ENCODE results near the gene KLRB1.
"Not testable (repeated sequence)": the region's sequence is repeated elsewhere in the genome, so short reads cannot be mapped to it uniquely, and the experiment has no call there.

KLRB1 gene

GRCh38 chr12:9625019-9625418 lies 17.3 kb upstream of the KLRB1 start:
- H3K9me2 ChIP-seq (replicated peaks; ENCODE audit: insufficient read depth, low read length), result no peaks in the 10 kb centered on the region
- no peak overlapping the region for H3K9ac ChIP-seq (ENCODE audit: low read length)
- TF ChIP-seq EZH2phosphoT487 (IDR thresholded peaks at IDR 0.05; ENCODE audit: low read length) (no peak), EZH2 (optimal IDR thresholded peaks at IDR 0.05; ENCODE audit: low read depth, low read length) (no peak)
- TF ChIP-seq, protein P1, sequence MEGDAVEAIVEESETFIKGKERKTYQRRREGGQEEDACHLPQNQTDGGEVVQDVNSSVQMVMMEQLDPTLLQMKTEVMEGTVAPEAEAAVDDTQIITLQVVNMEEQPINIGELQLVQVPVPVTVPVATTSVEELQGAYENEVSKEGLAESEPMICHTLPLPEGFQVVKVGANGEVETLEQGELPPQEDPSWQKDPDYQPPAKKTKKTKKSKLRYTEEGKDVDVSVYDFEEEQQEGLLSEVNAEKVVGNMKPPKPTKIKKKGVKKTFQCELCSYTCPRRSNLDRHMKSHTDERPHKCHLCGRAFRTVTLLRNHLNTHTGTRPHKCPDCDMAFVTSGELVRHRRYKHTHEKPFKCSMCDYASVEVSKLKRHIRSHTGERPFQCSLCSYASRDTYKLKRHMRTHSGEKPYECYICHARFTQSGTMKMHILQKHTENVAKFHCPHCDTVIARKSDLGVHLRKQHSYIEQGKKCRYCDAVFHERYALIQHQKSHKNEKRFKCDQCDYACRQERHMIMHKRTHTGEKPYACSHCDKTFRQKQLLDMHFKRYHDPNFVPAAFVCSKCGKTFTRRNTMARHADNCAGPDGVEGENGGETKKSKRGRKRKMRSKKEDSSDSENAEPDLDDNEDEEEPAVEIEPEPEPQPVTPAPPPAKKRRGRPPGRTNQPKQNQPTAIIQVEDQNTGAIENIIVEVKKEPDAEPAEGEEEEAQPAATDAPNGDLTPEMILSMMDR (IDR thresholded peaks at IDR 0.05; ENCODE audit: low read length), result no peak
- no peaks in the 10 kb centered on the region for H3K4me1 ChIP-seq (ENCODE audit: low read length)
- DNase-seq, result no peak
- no peak overlapping the region for H2AFZ ChIP-seq (ENCODE audit: low read length)
- H3K4me2 ChIP-seq (ENCODE audit: low read depth, low read length), result no peak overlapping the region
- no peaks in the 10 kb centered on the region for H3K79me2 ChIP-seq (ENCODE audit: low read length)
- no peaks in the 10 kb centered on the region for H3K36me3 ChIP-seq (replicated peaks; ENCODE audit: insufficient read depth, low read length)
- no peak overlapping the region for H3K27ac ChIP-seq (ENCODE audit: low read length)
- no peaks in the 10 kb centered on the region for H3K27me3 ChIP-seq (replicated peaks; ENCODE audit: insufficient read depth, low read length)
- H3F3A ChIP-seq (ENCODE audit: insufficient read depth, low read length), result no peaks in the 10 kb centered on the region
- H3K9me3 ChIP-seq (replicated peaks; ENCODE audit: insufficient read depth, low read length), result no peaks in the 10 kb centered on the region
- no peak overlapping the region for H3K4me3 ChIP-seq (ENCODE audit: low read length)
- no peaks in the 10 kb centered on the region for H4K20me1 ChIP-seq (ENCODE audit: insufficient read depth, low read length)

DNA sequence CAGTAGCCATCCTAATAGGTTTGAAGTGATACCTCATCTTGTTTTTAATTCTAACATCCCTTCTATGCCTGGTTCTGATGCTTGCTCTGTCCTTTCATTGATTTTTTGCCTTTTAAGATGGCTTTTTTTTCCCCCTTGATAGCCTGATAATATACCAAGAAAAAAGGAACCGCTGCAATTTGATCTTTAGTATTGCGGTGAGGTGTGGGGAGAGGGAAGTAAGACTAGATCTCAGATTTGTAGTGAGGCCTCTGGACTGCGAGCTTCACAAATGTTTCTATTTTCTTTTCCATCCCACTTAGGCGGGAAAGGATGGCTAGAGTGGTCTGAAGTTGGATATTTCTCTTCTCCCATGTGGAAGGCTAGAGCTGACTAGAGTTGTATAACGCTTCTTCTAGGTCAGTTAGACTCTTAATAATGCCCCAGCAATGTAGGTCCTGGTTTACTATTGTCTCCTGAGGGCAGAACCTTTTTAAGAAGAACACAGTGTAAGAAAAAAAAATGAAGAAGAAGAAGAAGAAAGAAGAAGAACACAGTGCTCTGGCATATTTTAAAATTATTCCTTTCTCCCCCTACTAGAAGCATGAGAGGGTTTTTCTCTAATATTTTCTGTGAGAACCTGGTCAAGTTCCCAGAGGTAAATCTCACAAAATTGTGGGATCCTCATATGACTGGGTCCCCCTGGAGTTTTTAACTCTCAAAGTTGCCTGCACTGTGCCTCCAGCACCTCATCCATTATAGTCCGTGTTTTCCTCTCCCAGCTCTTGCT lies 11.9 kb upstream of the KLRB1 start:
- H3K4me1 ChIP-seq (ENCODE audit: low read length), result peaks cover 15% of the 10 kb centered on the region
- H3K9ac ChIP-seq (ENCODE audit: low read length), result no peak overlapping the region
- H3K4me3 ChIP-seq (ENCODE audit: low read length), result no peak overlapping the region
- peaks cover 9% of the 10 kb centered on the region for H3F3A ChIP-seq (ENCODE audit: insufficient read depth, low read length)
- H3K79me2 ChIP-seq (ENCODE audit: low read length), result no peaks in the 10 kb centered on the region
- no peaks in the 10 kb centered on the region for H3K36me3 ChIP-seq (replicated peaks; ENCODE audit: insufficient read depth, low read length)
- H3K9me3 ChIP-seq (replicated peaks; ENCODE audit: insufficient read depth, low read length), result no peaks in the 10 kb centered on the region
- H3K27me3 ChIP-seq (replicated peaks; ENCODE audit: insufficient read depth, low read length), result no peaks in the 10 kb centered on the region
- no peak overlapping the region for H3K4me2 ChIP-seq (ENCODE audit: low read depth, low read length)
- H2AFZ ChIP-seq (ENCODE audit: low read length), result no peak overlapping the region
- no peaks in the 10 kb centered on the region for H4K20me1 ChIP-seq (ENCODE audit: insufficient read depth, low read length)
- H3K9me2 ChIP-seq (replicated peaks; ENCODE audit: insufficient read depth, low read length), result no peaks in the 10 kb centered on the region
- DNase-seq, result no peak
- H3K27ac ChIP-seq (ENCODE audit: low read length), result no peak overlapping the region
- TF ChIP-seq EZH2phosphoT487 (IDR thresholded peaks at IDR 0.05; ENCODE audit: low read length) (no peak), EZH2 (optimal IDR thresholded peaks at IDR 0.05; ENCODE audit: low read depth, low read length) (no peak)
- TF ChIP-seq, protein P1 (IDR thresholded peaks at IDR 0.05; ENCODE audit: low read length), result no peak

- H3K4me3 ChIP-seq (ENCODE audit: low read length); H3K4me2 ChIP-seq (ENCODE audit: low read depth, low read length); H3F3A ChIP-seq (ENCODE audit: insufficient read depth, low read length); H2AFZ ChIP-seq (ENCODE audit: low read length); H3K36me3 ChIP-seq (replicated peaks; ENCODE audit: insufficient read depth, low read length); H3K27me3 ChIP-seq (replicated peaks; ENCODE audit: insufficient read depth, low read length); H3K79me2 ChIP-seq (ENCODE audit: low read length); H3K27ac ChIP-seq (ENCODE audit: low read length); DNase-seq; H3K9me3 ChIP-seq (replicated peaks; ENCODE audit: insufficient read depth, low read length); H3K9ac ChIP-seq (ENCODE audit: low read length); H3K9me2 ChIP-seq (replicated peaks; ENCODE audit: insufficient read depth, low read length); H4K20me1 ChIP-seq (ENCODE audit: insufficient read depth, low read length): not testable (repeated sequence)
- peaks cover 15% of the 10 kb centered on the region for H3K4me1 ChIP-seq (ENCODE audit: low read length)
These were observed 11.2 kb upstream of the KLRB1 start for GRCh38 chr12:9618906-9619305.

DNA sequence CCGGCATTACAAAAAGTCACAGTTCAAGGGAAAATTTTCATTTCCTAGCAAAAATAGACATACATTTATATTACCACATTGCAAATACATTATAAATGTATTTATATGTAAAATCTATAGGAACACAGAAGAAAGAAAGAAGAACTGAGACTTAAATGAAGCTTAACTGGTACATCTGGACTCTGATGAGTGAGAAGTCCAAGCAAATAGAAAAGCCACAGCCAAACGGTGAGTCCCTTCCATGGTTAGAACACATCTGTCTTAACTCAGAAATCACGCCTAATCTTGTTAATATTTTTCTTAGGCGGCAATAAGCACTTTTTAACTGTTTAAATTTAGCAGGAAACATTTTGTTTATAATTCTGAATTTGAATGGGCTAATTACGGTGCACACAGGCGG lies 9.4 kb upstream of the KLRB1 start:
- Histone ChIP-seq H2AFZ (ENCODE audit: low read length) (no peak overlapping the region), H3K27ac (ENCODE audit: low read length) (no peak overlapping the region), H3K9me2 (replicated peaks; ENCODE audit: insufficient read depth, low read length) (no peaks in the 10 kb centered on the region), H3K79me2 (ENCODE audit: low read length) (no peaks in the 10 kb centered on the region), H3K4me1 (ENCODE audit: low read length) (peaks cover 15% of the 10 kb centered on the region), H3F3A (ENCODE audit: insufficient read depth, low read length) (peaks cover 9% of the 10 kb centered on the region), H3K9me3 (replicated peaks; ENCODE audit: insufficient read depth, low read length) (no peaks in the 10 kb centered on the region), H4K20me1 (ENCODE audit: insufficient read depth, low read length) (no peaks in the 10 kb centered on the region), H3K36me3 (replicated peaks; ENCODE audit: insufficient read depth, low read length) (no peaks in the 10 kb centered on the region), H3K4me2 (ENCODE audit: low read depth, low read length) (no peak overlapping the region), H3K27me3 (replicated peaks; ENCODE audit: insufficient read depth, low read length) (no peaks in the 10 kb centered on the region), H3K4me3 (ENCODE audit: low read length) (no peak overlapping the region), H3K9ac (ENCODE audit: low read length) (no peak overlapping the region)
- DNase-seq, result no peak
- TF ChIP-seq EZH2 (optimal IDR thresholded peaks at IDR 0.05; ENCODE audit: low read depth, low read length) (no peak), EZH2phosphoT487 (IDR thresholded peaks at IDR 0.05; ENCODE audit: low read length) (no peak)
- TF ChIP-seq, protein P1 (IDR thresholded peaks at IDR 0.05; ENCODE audit: low read length), result no peak

Measured in MM.1S (cell line).